Rectal smooth muscle tissue (tissue), 1 donor: ENCODE data around the gene NEB.

Experiments used
- H3K27ac ChIP-seq: one replicate; pipeline ENCODE4 v1.7.0; 2013; ENCODE audit warnings: low read depth, low read length, inconsistent platforms
- H3K27me3 ChIP-seq: one replicate; pipeline ENCODE4 v1.7.0; 2013; ENCODE audit warnings: low read length; ENCODE audit not compliant: control insufficient read depth, insufficient read depth
- H3K36me3 ChIP-seq: one replicate; pipeline ENCODE4 v1.7.0; 2013; ENCODE audit warnings: low read length; ENCODE audit not compliant: control insufficient read depth, insufficient read depth
- H3K4me1 ChIP-seq: one replicate; pipeline ENCODE4 v1.7.0; 2013; ENCODE audit warnings: low read length; ENCODE audit not compliant: control insufficient read depth, insufficient read depth
- H3K4me3 ChIP-seq: one replicate; pipeline ENCODE4 v1.7.0; 2013; ENCODE audit warnings: low read length
- H3K9ac ChIP-seq: one replicate; pipeline ENCODE4 v1.7.0; 2013; ENCODE audit warnings: low read length

NEB gene

DNA sequence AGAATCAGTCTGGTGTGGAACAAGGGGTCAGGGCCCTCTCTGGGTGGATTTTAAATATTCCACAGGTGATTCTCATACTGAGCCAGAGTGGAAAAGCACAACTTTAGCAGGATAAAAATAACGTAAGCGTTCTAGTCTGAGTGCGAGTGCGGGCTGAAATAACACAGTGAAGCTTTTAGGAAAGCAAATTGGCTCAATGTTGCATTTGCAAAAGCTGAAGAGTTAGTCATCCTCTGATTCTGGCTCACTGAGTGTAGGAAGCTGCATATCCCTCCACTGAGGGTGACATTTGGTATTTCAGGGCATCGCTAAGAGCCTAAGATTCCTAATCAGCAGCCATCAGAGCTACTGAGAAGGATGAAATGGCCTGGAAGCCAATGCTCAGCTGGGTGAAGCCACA is 189.8 kb downstream of the NEB start:
- H3K4me3 ChIP-seq: no peak overlapping the region
- H3K27me3 ChIP-seq: no peaks in the 10 kb centered on the region
- H3K4me1 ChIP-seq: no peaks in the 10 kb centered on the region
- H3K27ac ChIP-seq: no peak overlapping the region
- no peak overlapping the region for H3K9ac ChIP-seq
- H3K36me3 ChIP-seq: no peaks in the 10 kb centered on the region

DNA sequence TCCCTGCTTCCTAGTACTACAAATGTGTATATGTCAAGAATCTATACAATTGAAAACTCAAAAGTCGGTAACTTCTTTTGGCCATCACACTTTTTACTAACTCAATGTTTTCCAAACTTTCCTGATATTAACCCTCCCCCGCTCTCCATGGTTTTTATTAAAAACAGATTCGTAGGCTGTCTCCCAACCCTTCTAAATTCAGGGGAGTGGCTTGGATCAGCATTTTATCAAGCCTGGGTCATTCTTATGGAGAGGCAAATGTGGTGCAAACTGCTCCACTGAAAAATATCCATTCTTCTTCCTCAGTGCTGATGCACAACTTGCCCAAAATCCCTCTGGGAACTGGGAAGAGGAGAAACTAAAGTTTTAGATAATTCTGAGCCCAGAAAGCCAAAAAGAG is 190.4 kb downstream of the NEB start:
- Histone ChIP-seq H3K4me1 (no peaks in the 10 kb centered on the region), H3K36me3 (no peaks in the 10 kb centered on the region), H3K9ac (no peak overlapping the region), H3K4me3 (no peak overlapping the region), H3K27ac (no peak overlapping the region), H3K27me3 (no peaks in the 10 kb centered on the region)

DNA sequence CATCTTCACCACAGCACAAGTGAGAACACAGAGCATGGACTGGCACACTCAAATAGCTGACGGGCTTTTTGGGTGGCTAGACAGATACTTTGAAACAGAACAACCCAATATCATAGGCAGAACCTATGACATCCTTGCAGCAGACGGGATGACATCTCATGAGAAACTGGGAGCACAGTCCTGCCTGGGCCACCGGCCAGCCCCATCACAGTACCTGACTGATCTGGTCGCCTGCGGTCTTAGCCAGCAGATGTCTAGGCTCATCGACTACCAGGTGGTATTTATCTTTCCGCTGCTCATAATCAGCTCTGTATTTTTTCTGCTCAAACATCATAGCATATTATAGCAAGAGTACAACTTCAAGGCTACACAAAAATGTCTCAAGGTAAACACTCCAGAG is 200.3 kb downstream of the NEB start:
- Histone ChIP-seq H3K9ac (no peak overlapping the region), H3K4me3 (no peak overlapping the region), H3K4me1 (no peaks in the 10 kb centered on the region), H3K36me3 (no peaks in the 10 kb centered on the region), H3K27me3 (no peaks in the 10 kb centered on the region), H3K27ac (no peak overlapping the region)

DNA sequence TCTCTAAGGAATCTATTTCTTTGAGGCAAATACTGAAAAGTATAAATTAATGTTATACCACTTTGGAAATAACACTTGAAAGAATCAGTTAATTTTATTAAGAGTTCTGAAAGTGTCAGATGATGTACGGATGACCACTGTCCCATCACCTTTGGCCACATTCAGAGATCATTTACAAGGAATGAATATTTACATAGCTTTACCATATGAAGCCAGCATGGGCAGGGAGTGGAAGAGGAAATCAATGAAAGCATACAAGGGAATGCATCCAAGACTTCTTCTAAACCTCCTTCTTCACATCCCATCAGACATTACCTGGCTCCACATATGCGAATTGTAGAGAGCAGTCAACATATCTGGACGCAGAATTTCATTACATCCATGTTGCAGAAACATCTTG is 201.1 kb downstream of the NEB start:
- Histone ChIP-seq H3K27ac (no peak overlapping the region), H3K9ac (no peak overlapping the region), H3K27me3 (no peaks in the 10 kb centered on the region), H3K4me3 (no peak overlapping the region), H3K36me3 (no peaks in the 10 kb centered on the region), H3K4me1 (no peaks in the 10 kb centered on the region)

DNA sequence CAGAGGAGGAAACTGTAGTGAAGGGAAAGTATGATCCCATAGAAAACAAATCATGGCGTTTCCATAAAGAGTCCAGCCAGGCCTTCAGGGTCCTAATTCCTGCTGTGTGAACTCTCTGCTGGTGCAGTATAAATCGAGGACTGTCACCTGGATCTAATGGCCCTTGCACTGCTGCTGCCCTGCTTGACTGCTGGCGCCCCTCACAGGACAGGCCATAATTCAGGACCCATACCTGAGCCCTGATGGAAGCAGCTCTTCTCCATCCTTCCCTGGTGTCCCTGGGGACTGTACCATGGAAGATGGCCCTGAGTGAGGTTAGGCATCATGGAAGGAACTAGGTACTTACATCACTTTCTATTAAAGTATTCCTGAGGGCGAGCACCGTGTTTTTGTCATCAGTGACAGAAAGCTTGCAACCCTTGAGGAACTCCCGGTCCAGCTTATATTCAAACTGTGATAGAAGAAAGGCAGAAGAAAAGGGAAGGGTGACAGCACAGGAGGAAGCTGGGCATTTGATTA is 207.6 kb downstream of the NEB start:
- Histone ChIP-seq H3K9ac (no peak overlapping the region), H3K4me1 (no peaks in the 10 kb centered on the region), H3K27me3 (no peaks in the 10 kb centered on the region), H3K4me3 (no peak overlapping the region), H3K36me3 (no peaks in the 10 kb centered on the region), H3K27ac (no peak overlapping the region)

DNA sequence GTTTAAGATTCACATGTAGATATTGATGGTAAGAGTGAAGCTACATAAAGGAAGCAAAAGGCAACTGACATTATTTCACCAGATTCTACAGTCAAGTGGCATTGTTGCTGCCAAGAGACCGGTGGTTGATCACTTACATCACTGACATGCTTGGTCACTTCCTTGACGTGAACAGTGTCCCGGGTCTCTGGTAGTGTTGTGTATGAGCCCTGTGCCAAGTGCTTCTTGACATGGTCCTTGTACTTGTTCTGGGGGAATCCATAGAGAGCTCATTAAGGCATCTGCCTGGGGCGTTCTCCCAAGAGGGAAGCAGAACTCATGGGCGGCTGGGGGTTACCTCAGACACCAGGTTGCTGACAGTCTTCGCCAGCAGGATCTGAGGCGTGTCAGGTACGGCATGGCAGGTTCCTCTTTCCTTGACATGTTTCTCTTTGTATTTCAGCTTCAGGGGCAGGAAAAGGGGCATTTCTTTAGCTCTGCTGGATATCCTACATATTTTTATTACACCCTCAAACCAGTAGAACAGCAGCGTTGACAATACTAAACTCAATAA is 208.4 kb downstream of the NEB start:
- Histone ChIP-seq H3K4me1 (no peaks in the 10 kb centered on the region), H3K9ac (no peak overlapping the region), H3K4me3 (no peak overlapping the region), H3K27me3 (no peaks in the 10 kb centered on the region), H3K36me3 (no peaks in the 10 kb centered on the region), H3K27ac (no peak overlapping the region)

DNA sequence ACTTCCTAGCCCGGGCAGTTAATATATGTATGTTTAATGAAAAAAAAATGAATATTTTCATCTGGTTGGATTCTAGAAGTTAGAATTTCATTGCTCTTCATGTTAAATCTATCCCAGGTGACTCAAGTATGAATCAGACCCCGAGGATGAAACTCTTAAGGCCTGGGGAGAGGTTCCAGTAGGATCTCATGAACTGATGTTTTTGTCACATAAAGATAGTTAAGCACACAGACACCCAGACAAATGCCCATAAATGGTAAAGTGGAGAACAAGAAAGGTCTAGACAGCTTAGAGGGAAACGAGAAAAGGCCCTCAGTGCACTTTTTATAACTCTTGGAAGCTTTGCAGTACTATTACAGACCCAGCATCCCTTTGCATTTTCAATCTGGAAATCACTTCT is 210.4 kb downstream of the NEB start:
- Histone ChIP-seq H3K27me3 (no peaks in the 10 kb centered on the region), H3K36me3 (no peaks in the 10 kb centered on the region), H3K4me1 (no peaks in the 10 kb centered on the region), H3K4me3 (no peak overlapping the region), H3K27ac (no peak overlapping the region), H3K9ac (no peak overlapping the region)

DNA sequence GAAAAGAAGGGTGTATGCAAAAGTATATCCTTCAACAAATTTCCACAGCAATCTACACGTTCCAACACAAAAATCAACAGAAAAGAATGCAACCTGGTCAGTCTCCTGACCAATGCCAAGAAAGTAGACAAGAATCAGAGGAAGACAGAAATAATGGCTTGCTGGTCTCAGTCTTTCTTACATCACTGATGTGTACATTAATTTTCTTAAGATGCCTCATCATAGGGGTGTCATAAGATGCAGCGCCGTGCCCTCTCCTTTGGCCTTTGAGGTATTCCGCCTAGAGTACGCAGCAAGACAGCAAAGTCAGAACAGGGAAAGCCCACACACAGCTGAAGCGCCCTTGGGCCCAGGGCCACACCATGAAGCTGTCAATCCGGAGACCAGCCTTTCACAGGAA is 211.7 kb downstream of the NEB start:
- Histone ChIP-seq H3K27me3 (no peaks in the 10 kb centered on the region), H3K36me3 (no peaks in the 10 kb centered on the region), H3K9ac (no peak overlapping the region), H3K4me1 (no peaks in the 10 kb centered on the region), H3K27ac (no peak overlapping the region), H3K4me3 (no peak overlapping the region)

DNA sequence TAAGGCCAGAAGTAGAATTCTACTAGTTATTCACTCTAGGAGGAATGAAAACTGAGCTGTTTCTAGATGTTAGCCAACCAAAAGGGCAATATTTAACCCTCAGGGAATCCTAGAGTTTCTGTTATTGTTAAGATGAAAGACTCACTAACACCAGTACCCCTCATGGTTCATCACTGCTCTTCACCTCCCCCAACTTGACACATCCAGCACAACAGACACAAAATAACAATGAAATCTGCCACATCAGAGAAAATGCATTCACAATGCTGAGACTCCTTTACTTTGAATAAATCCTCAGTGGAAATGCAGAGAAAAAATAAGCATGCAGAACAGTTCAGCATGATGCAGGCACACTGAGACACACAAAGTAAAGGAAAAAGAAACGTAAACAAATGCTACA is 213.3 kb downstream of the NEB start:
- Histone ChIP-seq H3K9ac (no peak overlapping the region), H3K27ac (no peak overlapping the region), H3K27me3 (no peaks in the 10 kb centered on the region), H3K4me1 (no peaks in the 10 kb centered on the region), H3K36me3 (no peaks in the 10 kb centered on the region), H3K4me3 (no peak overlapping the region)

DNA sequence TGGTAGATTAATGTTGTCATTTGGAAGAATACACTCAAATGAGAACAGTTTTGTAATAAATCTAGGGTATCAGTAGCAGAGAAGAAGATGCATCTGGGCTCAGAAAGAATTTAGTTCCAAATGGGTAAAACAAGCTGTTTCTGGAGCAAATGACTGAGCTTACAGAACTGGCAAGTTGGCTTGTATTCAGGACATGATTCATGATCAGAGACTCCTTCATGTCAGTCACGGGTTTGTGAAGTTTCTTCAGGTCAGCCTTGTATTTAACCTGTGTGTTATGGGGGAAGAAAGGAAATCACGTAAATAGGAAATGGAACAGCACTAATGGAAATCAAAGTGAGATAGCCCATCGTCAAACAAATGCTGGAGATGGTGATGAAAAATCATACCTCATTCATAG is 215.5 kb downstream of the NEB start:
- no peak overlapping the region for H3K4me3 ChIP-seq
- no peaks in the 10 kb centered on the region for H3K36me3 ChIP-seq
- no peaks in the 10 kb centered on the region for H3K27me3 ChIP-seq
- no peak overlapping the region for H3K27ac ChIP-seq
- no peaks in the 10 kb centered on the region for H3K4me1 ChIP-seq
- H3K9ac ChIP-seq: no peak overlapping the region

DNA sequence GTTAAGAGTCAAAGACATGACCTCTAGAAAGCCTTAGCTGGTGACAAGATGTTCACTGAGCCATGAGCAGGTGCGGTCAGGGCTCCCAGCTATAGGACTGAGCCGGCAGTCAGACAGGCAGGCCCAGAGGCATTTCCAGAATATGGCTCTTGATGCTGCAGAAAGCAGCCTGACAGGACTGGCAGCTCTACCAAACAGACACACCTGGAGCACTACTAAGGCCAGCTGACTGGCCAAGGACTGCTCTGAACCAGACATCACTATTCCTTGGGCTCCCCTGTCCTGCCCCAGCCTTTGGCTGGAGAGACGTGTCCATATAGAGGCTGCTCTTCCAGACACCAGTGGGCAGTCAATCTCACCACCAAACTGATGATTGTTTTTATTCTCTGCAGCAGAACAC is 225.8 kb downstream of the NEB start:
- Histone ChIP-seq H3K36me3 (no peaks in the 10 kb centered on the region), H3K27ac (no peak overlapping the region), H3K4me3 (no peak overlapping the region), H3K4me1 (no peaks in the 10 kb centered on the region), H3K27me3 (no peaks in the 10 kb centered on the region), H3K9ac (no peak overlapping the region)

DNA sequence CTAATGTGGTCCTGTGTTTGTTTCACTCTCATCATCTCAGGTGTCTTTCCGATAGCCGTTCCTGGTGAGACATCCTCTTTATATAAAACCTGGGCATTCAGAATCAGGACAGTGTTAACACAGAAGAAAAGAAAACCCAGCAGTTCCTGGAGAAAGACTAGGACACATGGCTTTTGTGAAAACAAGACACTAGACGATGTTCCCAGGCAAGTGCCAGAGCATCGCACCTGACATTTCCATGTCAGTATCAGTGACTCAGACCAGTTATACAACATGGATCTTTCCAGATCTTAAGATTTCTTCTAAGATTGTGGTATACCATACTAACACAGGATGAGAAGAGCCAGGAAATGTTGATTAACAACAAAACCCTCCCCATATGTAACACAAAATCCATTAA is 228.1 kb downstream of the NEB start:
- Histone ChIP-seq H3K36me3 (no peaks in the 10 kb centered on the region), H3K27ac (no peak overlapping the region), H3K27me3 (no peaks in the 10 kb centered on the region), H3K4me3 (no peak overlapping the region), H3K4me1 (no peaks in the 10 kb centered on the region), H3K9ac (no peak overlapping the region)

DNA sequence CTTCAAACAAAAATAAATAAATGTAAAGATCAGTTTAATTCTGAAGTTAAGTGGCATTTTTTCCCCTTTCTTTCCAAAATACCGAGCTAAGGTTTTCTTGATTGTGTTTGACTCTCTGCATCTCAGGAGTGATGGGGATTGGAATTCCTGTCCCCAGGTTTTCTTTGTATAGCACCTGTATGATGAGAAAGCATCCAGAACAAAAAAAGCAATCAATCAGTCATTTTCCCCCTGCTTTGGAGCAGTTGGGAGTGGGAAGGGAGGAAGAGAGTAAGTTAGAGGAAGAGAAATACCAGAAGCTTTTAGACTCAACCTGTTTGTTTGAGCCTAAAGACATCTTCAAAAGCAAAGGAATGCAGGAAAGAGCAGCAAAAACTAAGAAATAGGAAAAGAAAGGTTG is 236.1 kb downstream of the NEB start:
- Histone ChIP-seq H3K9ac (no peak overlapping the region), H3K4me1 (no peaks in the 10 kb centered on the region), H3K4me3 (no peak overlapping the region), H3K27me3 (no peaks in the 10 kb centered on the region), H3K27ac (no peak overlapping the region), H3K36me3 (no peaks in the 10 kb centered on the region)
